WTC11 (cell line): Measurements from ENCODE around the gene BBS9. TPM values are rescaled to one million over a fixed set of nuclear protein-coding genes. Genes with fewer than 3 reads are reported as not detected.
A peak's percentile ranks its signal among the peaks of the same experiment; 100 is the strongest.

Source experiments
- ATAC-seq: fragments of 200-7000 bp; cut with Tn5 transposase; 2 replicates; pipeline ENCODE4 v1.10.0; 2021; ENCODE audit warnings: mild to moderate bottlenecking, moderate library complexity
- CTCF ChIA-PET: fragments of 300-600 bp; sonication (Branson Sonifier 250); formaldehyde crosslinking; loops from one replicate; lab custom pipeline; 2021; ENCODE audit warnings: antibody characterized with exemption; lab: Charles Lee
- POLR2A ChIA-PET: fragments of 350-600 bp; sonication (Branson Sonifier 250); formaldehyde crosslinking; loops from one replicate; lab custom pipeline; 2021; ENCODE audit warnings: antibody characterized with exemption; lab: Charles Lee
- DNase-seq: peaks from one replicate; pipeline ENCODE4 v3.0.0; 2021; ENCODE audit warnings: low spot score
- H3K27ac Mint-ChIP-seq: 2 replicates; pipeline ENCODE4 v1.8.0; 2021; ENCODE audit warnings: mixed read lengths
- H3K27me3 Mint-ChIP-seq: 2 replicates; pipeline ENCODE4 v1.8.0; 2021; ENCODE audit warnings: low read depth, mild to moderate bottlenecking, moderate library complexity, mixed read lengths
- H3K36me3 Mint-ChIP-seq: 2 replicates; pipeline ENCODE4 v1.8.0; 2021; ENCODE audit warnings: mixed read lengths
- H3K4me1 Mint-ChIP-seq: 2 replicates; pipeline ENCODE4 v1.8.0; 2022; ENCODE audit warnings: mixed read lengths
- H3K4me3 Mint-ChIP-seq: 2 replicates; pipeline ENCODE4 v1.8.0; 2021; ENCODE audit warnings: mild to moderate bottlenecking, moderate library complexity, mixed read lengths
- H3K9me3 Mint-ChIP-seq: 2 replicates; pipeline ENCODE4 v1.8.0; 2021; ENCODE audit warnings: mixed read lengths
- AR ChIP-seq: fragments of 250-450 bp; sonication (Bioruptor Pico); IDR thresholded peaks from 2 replicates; pipeline ENCODE4 v1.9.0; 2021; ENCODE audit warnings: mild to moderate bottlenecking
- ATF2 ChIP-seq: sonication (generic); formaldehyde crosslinking; IDR thresholded peaks from 2 replicates; pipeline ENCODE4 v1.8.1; 2022; ENCODE audit warnings: low read depth, missing genetic modification reagents, borderline replicate concordance
- CTCF ChIP-seq: fragments of 200-600 bp; IDR thresholded peaks from 2 replicates; pipeline ENCODE4 v1.8.0; 2022; ENCODE audit warnings: antibody characterized with exemption
- GABPB1 ChIP-seq: sonication (generic); formaldehyde crosslinking; IDR thresholded peaks from 2 replicates; pipeline ENCODE4 v1.8.1; 2023; ENCODE audit warnings: mild to moderate bottlenecking, missing genetic modification reagents
- KAT7 ChIP-seq: sonication (generic); formaldehyde crosslinking; IDR thresholded peaks from 2 replicates; pipeline ENCODE4 v1.8.1; 2023; ENCODE audit warnings: missing genetic modification reagents, mild to moderate bottlenecking, borderline replicate concordance
- MYBL2 ChIP-seq: sonication (generic); formaldehyde crosslinking; IDR thresholded peaks from 2 replicates; pipeline ENCODE4 v1.8.1; 2023; ENCODE audit warnings: mild to moderate bottlenecking, moderate library complexity, missing genetic modification reagents
- NFATC4 ChIP-seq: fragments of 250-450 bp; sonication (Bioruptor Pico); IDR thresholded peaks from 2 replicates; pipeline ENCODE4 v1.9.0; 2021; ENCODE audit warnings: mild to moderate bottlenecking
- NR1H2 ChIP-seq: sonication (generic); formaldehyde crosslinking; IDR thresholded peaks from 2 replicates; pipeline ENCODE4 v1.9.0; 2021; ENCODE audit warnings: mild to moderate bottlenecking, moderate library complexity, missing genetic modification reagents
- RELA ChIP-seq: sonication (generic); formaldehyde crosslinking; IDR thresholded peaks from 2 replicates; pipeline ENCODE4 v1.8.1; 2022; ENCODE audit warnings: missing genetic modification reagents, mild to moderate bottlenecking, borderline replicate concordance
- TP53 ChIP-seq: sonication (generic); formaldehyde crosslinking; IDR thresholded peaks from 2 replicates; pipeline ENCODE4 v1.8.1; 2023; ENCODE audit warnings: mild to moderate bottlenecking, missing genetic modification reagents
- ZNF138 ChIP-seq: sonication (generic); formaldehyde crosslinking; conservative IDR thresholded peaks from 2 replicates; pipeline ENCODE4 v1.8.1; 2022; ENCODE audit warnings: mild to moderate bottlenecking, moderate library complexity, missing genetic modification reagents
- ZNF263 ChIP-seq: sonication (generic); formaldehyde crosslinking; IDR thresholded peaks from 2 replicates; pipeline ENCODE4 v1.8.1; 2022; ENCODE audit warnings: low read depth, mild to moderate bottlenecking, moderate library complexity, missing genetic modification reagents
- ZNF317 ChIP-seq: sonication (generic); formaldehyde crosslinking; IDR thresholded peaks from 2 replicates; pipeline ENCODE4 v1.8.1; 2023; ENCODE audit warnings: low read depth, mild to moderate bottlenecking, moderate library complexity, missing genetic modification reagents, borderline replicate concordance
- ZNF425 ChIP-seq: fragments of 250-450 bp; sonication (Bioruptor Pico); conservative IDR thresholded peaks from 2 replicates; pipeline ENCODE4 v1.9.0; 2021; ENCODE audit warnings: mild to moderate bottlenecking
- total RNA-seq: library from RNA; stranded (reverse); gene quantifications from 3 replicates; pipeline ENCODE4 v1.2.3, GENCODE V29; 2021

BBS9 gene
- total RNA-seq, 1 experiment from 2014 or later, result 56.6 TPM

GRCh38 chr7:33350577-33350976 is 221.2 kb downstream of the BBS9 start (continued):
- no peak for TF ChIP-seq ATF2
- no peak for TF ChIP-seq GABPB1 (CRISPR knock-in tag)
- TF ChIP-seq ZNF317, result no peak
- TF ChIP-seq KAT7 (CRISPR knock-in tag), result no peak
- no peak for TF ChIP-seq ZNF425 (CRISPR knock-in tag)
- TF ChIP-seq CTCF, result no peak
- no peak for TF ChIP-seq NFATC4 (CRISPR knock-in tag)
- no peak for TF ChIP-seq ZNF138

GRCh38 chr7:33351709-33352108 is 222.3 kb downstream of the BBS9 start:
- Mint-ChIP-seq H3K27me3 (no peaks in the 10 kb centered on the region), H3K36me3 (no peaks in the 10 kb centered on the region), H3K27ac (peak overlapping the region; percentile 86), H3K4me3 (peak overlapping the region; percentile 67), H3K4me1 (peaks cover 44% of the 10 kb centered on the region), H3K9me3 (no peaks in the 10 kb centered on the region)
- CTCF ChIA-PET, result interaction anchor here (2.0 kb wide), 1 partner anchor 17 kb away, joined by 7 read pairs; no protein-coding TSS in a partner anchor
- POLR2A ChIA-PET, result no interaction called here
- DNase-seq (peak; percentile 76), ATAC-seq (peak; percentile 100)
- TF ChIP-seq TP53, result peak; percentile 94
- TF ChIP-seq MYBL2, result no peak

- Mint-ChIP-seq H3K9me3 (no peaks in the 10 kb centered on the region), H3K36me3 (no peaks in the 10 kb centered on the region), H3K4me1 (peaks cover 49% of the 10 kb centered on the region)
- DNase-seq, result no peak
- CTCF ChIA-PET, result no interaction called here
- TF ChIP-seq ZNF263 (no peak), NR1H2 (CRISPR knock-in tag) (no peak), AR (CRISPR knock-in tag) (no peak), RELA (CRISPR knock-in tag) (no peak)
- TF ChIP-seq, all 79 proteins: peak for 0
- peak overlapping the region; percentile 75 for H3K4me3 Mint-ChIP-seq
- POLR2A ChIA-PET, result no interaction called here
- H3K27me3 Mint-ChIP-seq, result no peaks in the 10 kb centered on the region; the same call in 1 of the 2 replicates
- no peak for ATAC-seq
- peak overlapping the region; percentile 96 for H3K27ac Mint-ChIP-seq
Observed at GRCh38 chr7:33354201-33354600, 224.8 kb downstream of the BBS9 start.
